Inferior parietal cortex (tissue), 1 donor: Measurements from ENCODE around the gene MAP2K7.

Experiments
- DNase-seq: peaks from one replicate; pipeline ENCODE4 v3.0.0-alpha.2; 2016; ENCODE audit errors: extremely low spot score

Gene MAP2K7

GRCh38 chr19:7963566-7963965, 59.9 kb downstream of the MAP2K7 start:
- no peak for DNase-seq
